Measurements from ENCODE around the gene HNRNPF.

DNA sequence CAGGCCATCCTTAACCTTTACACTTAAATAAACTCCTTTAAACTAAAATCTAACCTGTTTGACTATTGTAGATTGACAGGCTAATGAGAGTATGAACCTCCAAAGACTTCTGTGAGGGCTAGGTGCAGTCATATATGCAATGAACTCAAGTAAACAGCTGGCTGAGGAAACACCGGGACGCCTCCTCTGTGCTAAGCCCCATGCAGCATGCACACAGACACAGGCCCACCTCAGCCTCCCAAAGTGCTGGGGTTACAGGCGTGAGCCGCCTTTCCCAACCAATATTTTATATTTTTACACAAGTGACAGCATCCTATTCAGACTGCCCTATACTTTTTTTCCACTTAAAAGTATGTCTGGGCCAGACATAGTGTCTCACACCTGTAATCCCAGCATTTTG, 39.1 kb downstream of the HNRNPF start:
- TF ChIP-seq, protein P1, sequence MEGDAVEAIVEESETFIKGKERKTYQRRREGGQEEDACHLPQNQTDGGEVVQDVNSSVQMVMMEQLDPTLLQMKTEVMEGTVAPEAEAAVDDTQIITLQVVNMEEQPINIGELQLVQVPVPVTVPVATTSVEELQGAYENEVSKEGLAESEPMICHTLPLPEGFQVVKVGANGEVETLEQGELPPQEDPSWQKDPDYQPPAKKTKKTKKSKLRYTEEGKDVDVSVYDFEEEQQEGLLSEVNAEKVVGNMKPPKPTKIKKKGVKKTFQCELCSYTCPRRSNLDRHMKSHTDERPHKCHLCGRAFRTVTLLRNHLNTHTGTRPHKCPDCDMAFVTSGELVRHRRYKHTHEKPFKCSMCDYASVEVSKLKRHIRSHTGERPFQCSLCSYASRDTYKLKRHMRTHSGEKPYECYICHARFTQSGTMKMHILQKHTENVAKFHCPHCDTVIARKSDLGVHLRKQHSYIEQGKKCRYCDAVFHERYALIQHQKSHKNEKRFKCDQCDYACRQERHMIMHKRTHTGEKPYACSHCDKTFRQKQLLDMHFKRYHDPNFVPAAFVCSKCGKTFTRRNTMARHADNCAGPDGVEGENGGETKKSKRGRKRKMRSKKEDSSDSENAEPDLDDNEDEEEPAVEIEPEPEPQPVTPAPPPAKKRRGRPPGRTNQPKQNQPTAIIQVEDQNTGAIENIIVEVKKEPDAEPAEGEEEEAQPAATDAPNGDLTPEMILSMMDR (IDR thresholded peaks at IDR 0.05; ENCODE audit: low read depth, low read length, poor library complexity, severe bottlenecking) = no peak
- no peak for TF ChIP-seq EZH2phosphoT487 (IDR thresholded peaks at IDR 0.05; ENCODE audit: borderline replicate concordance, low read length)

All from DOHH2 (cell line).